Ishikawa (cell line): Measurements from ENCODE around the gene ZNF57.

Experiments
- CREB1 ChIP-seq: IDR thresholded peaks from 2 replicates; pipeline ENCODE4 v1.6.1; 2012; ENCODE audit warnings: low read depth
- EGR1 ChIP-seq: IDR thresholded peaks from 2 replicates; pipeline ENCODE4 v1.6.1; 2012
- EP300 ChIP-seq: IDR thresholded peaks from 2 replicates; pipeline ENCODE4 v1.6.1; 2012; ENCODE audit warnings: borderline replicate concordance
- FOXM1 ChIP-seq: IDR thresholded peaks from 2 replicates; pipeline ENCODE4 v1.6.1; 2012; ENCODE audit warnings: low read depth, borderline replicate concordance
- RAD21 ChIP-seq: IDR thresholded peaks from 2 replicates; pipeline ENCODE4 v1.6.1; 2012; ENCODE audit warnings: low read depth
- REST ChIP-seq: IDR thresholded peaks from 2 replicates; pipeline ENCODE4 v1.6.1; 2012; ENCODE audit warnings: low read depth, mild to moderate bottlenecking
- TEAD4 ChIP-seq: IDR thresholded peaks from 2 replicates; pipeline ENCODE4 v1.6.1; 2012
- USF1 ChIP-seq: IDR thresholded peaks from 2 replicates; pipeline ENCODE4 v1.6.1; 2012
- YY1 ChIP-seq: IDR thresholded peaks from 2 replicates; pipeline ENCODE4 v1.6.1; 2012; ENCODE audit warnings: low read depth
- ZBTB7A ChIP-seq: IDR thresholded peaks from 2 replicates; pipeline ENCODE4 v1.6.1; 2012; ENCODE audit warnings: low read depth
- TF ChIP-seq, protein P1 (sequence below): IDR thresholded peaks from 2 replicates; pipeline ENCODE4 v1.6.1; 2012

GRCh38 chr19:2942928-2943640, 42.4 kb downstream of the ZNF57 start:
- TF ChIP-seq ZBTB7A (no peak), RAD21 (no peak), FOXM1 (no peak), TEAD4 (no peak), EP300 (no peak), EGR1 (no peak), USF1 (no peak), YY1 (no peak), REST (no peak), CREB1 (no peak)
- TF ChIP-seq, protein P1, sequence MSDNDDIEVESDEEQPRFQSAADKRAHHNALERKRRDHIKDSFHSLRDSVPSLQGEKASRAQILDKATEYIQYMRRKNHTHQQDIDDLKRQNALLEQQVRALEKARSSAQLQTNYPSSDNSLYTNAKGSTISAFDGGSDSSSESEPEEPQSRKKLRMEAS, result no peak
